Mammary epithelial cell (primary cell): ENCODE measurements around the gene HUNK.

ENCODE experiments used
- CTCF ChIP-seq, 2 donors: IDR thresholded peaks in 1 of 2; conservative IDR thresholded peaks in 1 of 2; 2 replicates each; pipeline ENCODE4 v1.5.1; 2011 to 2012; ENCODE audit warnings: inconsistent platforms in 2 of 2, low read length in 2 of 2, mild to moderate bottlenecking in 2 of 2, control low read depth in 1 of 2, low read depth in 1 of 2; ENCODE audit not compliant: insufficient read depth in 1 of 2; ENCODE audit errors: extremely low read depth in 1 of 2
- EZH2 ChIP-seq: IDR thresholded peaks from 2 replicates; pipeline ENCODE4 v1.6.1; 2012; ENCODE audit warnings: low read length, inconsistent platforms, borderline replicate concordance

DNA sequence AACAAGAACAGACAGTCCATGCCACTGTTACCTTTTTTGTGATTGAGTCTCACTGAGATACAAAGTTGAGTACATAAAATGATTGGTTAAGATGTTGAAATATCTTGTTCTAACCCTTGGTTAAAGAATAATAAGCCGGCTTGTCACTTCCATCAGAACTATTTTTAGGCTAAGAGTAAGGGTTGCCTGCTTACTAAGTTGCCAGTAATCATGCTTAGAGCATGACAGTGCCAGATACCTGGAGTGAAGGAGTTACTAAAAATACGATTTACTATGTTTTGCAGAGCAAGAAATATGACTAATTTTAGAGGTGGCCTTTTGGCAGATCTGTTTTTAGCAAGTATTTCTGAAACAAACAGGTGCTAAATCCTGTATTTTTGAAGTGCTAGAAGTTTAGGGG is 6.0 kb downstream of the HUNK start:
- TF ChIP-seq CTCF (conservative IDR thresholded peaks at IDR 0.05 in 1 of 2, IDR thresholded peaks at IDR 0.05 in 1 of 2; ENCODE audit: extremely low read depth in 1 of 2, insufficient read depth in 1 of 2, low read depth in 1 of 2, low read length in 2 of 2) (no peak), EZH2 (no peak)
